SK-N-SH (cell line): ENCODE measurements around the gene LRRC49. TPM values are rescaled to one million over a fixed set of nuclear protein-coding genes. Genes with fewer than 3 reads are reported as not detected.

Experiments
- CTCF ChIA-PET: fragments of 300-600, 350-600 bp; formaldehyde crosslinking; extraction: SDS; loops from one replicate; lab custom pipeline; 2021; lab: Yijun Ruan, JAX
- POLR2A ChIA-PET: fragments of 350-600 bp; sonication (Branson Sonifier 250); formaldehyde crosslinking; extraction: SDS; loops from one replicate; lab custom pipeline; 2020; ENCODE audit warnings: antibody characterized with exemption, inconsistent platforms; lab: Yijun Ruan, JAX
- DNase-seq: peaks from one replicate; pipeline ENCODE4 v3.0.0; 2012
- H2AFZ ChIP-seq: fragments of 200-600 bp; sonication (generic); 2 replicates; pipeline ENCODE4 v1.8.1; 2016; ENCODE audit warnings: antibody characterized with exemption, mild to moderate bottlenecking, low read depth
- H3F3A ChIP-seq: fragments of 200-600 bp; sonication (generic); replicated peaks from 2 replicates; pipeline ENCODE3; 2016; ENCODE audit warnings: antibody characterized with exemption, mild to moderate bottlenecking; ENCODE audit not compliant: insufficient read depth
- H3K27ac ChIP-seq, 2 experiments: fragments of 200-500 bp in 1 of 2; fragments of 200-600 bp in 1 of 2; sonication (Bioruptor generic) in 1 of 2; sonication (generic), shearing (Covaris generic) in 1 of 2; 2 replicates each; pipeline versions ENCODE4 v1.5.1 to v1.6.1; 2014 to 2016; ENCODE audit warnings: low read depth in 2 of 2, inconsistent platforms in 1 of 2, low read length in 1 of 2, mild to moderate bottlenecking in 1 of 2, mixed read lengths in 1 of 2
- H3K27me3 ChIP-seq: fragments of 200-600 bp; sonication (generic), shearing (Covaris generic); 2 replicates; pipeline ENCODE4 v1.6.1; 2016; ENCODE audit warnings: mixed run types; ENCODE audit not compliant: insufficient read depth
- H3K36me3 ChIP-seq, 2 experiments: fragments of 200-500 bp in 1 of 2; fragments of 200-600 bp in 1 of 2; sonication (Bioruptor generic) in 1 of 2; sonication (generic) in 1 of 2; replicated peaks in 1 of 2; 2 replicates each; pipeline versions ENCODE3 to v1.5.1; 2014 to 2016; ENCODE audit warnings: low read length in 1 of 2, mild to moderate bottlenecking in 1 of 2; ENCODE audit not compliant: insufficient read depth in 2 of 2, control insufficient read depth in 1 of 2
- H3K4me1 ChIP-seq, 2 experiments: fragments of 200-500 bp in 1 of 2; fragments of 200-600 bp in 1 of 2; sonication (Bioruptor generic) in 1 of 2; sonication (generic), shearing (Covaris generic) in 1 of 2; 2 replicates each; pipeline versions ENCODE4 v1.5.1 to v1.6.1; 2014 to 2016; ENCODE audit warnings: low read depth in 1 of 2, low read length in 1 of 2, mixed run types in 1 of 2; ENCODE audit not compliant: insufficient read depth in 2 of 2, control insufficient read depth in 1 of 2
- H3K4me2 ChIP-seq: fragments of 200-600 bp; sonication (generic), shearing (Covaris generic); 2 replicates; pipeline ENCODE4 v1.6.1; 2017; ENCODE audit warnings: mixed run types
- H3K4me3 ChIP-seq, 2 experiments: fragments of 200-500 bp in 1 of 2; fragments of 200-600 bp in 1 of 2; sonication (Bioruptor generic) in 1 of 2; sonication (generic), shearing (Covaris generic) in 1 of 2; 2 replicates each; pipeline versions ENCODE4 v1.5.1 to v1.8.1; 2014 to 2016; ENCODE audit warnings: low read depth in 2 of 2, inconsistent platforms in 1 of 2, low read length in 1 of 2, mild to moderate bottlenecking in 1 of 2, mixed read lengths in 1 of 2, moderate library complexity in 1 of 2
- H3K79me2 ChIP-seq: fragments of 200-600 bp; sonication (generic); 2 replicates; pipeline ENCODE4 v1.8.1; 2017; ENCODE audit warnings: mild to moderate bottlenecking; ENCODE audit not compliant: insufficient read depth
- H3K9ac ChIP-seq: fragments of 200-600 bp; sonication (generic); 2 replicates; pipeline ENCODE4 v1.6.1; 2017; ENCODE audit warnings: mixed run types
- H3K9me2 ChIP-seq: fragments of 200-600 bp; sonication (generic); 2 replicates; pipeline ENCODE4 v1.6.1; 2017; ENCODE audit warnings: mixed run types
- H3K9me3 ChIP-seq: fragments of 200-600 bp; sonication (generic); 2 replicates; pipeline ENCODE4 v1.6.1; 2017; ENCODE audit warnings: mixed run types, mild to moderate bottlenecking, moderate library complexity
- H4K20me1 ChIP-seq: fragments of 200-600 bp; sonication (generic); 2 replicates; pipeline ENCODE4 v1.6.1; 2017; ENCODE audit warnings: mild to moderate bottlenecking, mixed run types; ENCODE audit not compliant: insufficient read depth
- ELF1 ChIP-seq: IDR thresholded peaks from 2 replicates; pipeline ENCODE4 v1.4.0; 2012
- FOSL2 ChIP-seq: IDR thresholded peaks from 2 replicates; pipeline ENCODE4 v1.4.0; 2012; ENCODE audit warnings: low read depth, mild to moderate bottlenecking, moderate library complexity, borderline replicate concordance
- GABPA ChIP-seq: IDR thresholded peaks from 2 replicates; pipeline ENCODE4 v1.4.0; 2012; ENCODE audit warnings: low read depth, mild to moderate bottlenecking
- JUND ChIP-seq: IDR thresholded peaks from 2 replicates; pipeline ENCODE4 v1.4.0; 2012
- MXI1 ChIP-seq: IDR thresholded peaks from 2 replicates; pipeline ENCODE4 v1.6.1; 2012; ENCODE audit warnings: mild to moderate bottlenecking, low read depth, low read length, improper control_type of control experiment
- NFIC ChIP-seq: IDR thresholded peaks from 2 replicates; pipeline ENCODE4 v1.4.0; 2012; ENCODE audit warnings: borderline replicate concordance
- POLR2AphosphoS5 ChIP-seq: IDR thresholded peaks from 2 replicates; pipeline ENCODE4 v1.6.1; 2012; ENCODE audit warnings: low read depth, low read length
- RFX5 ChIP-seq: IDR thresholded peaks from 2 replicates; pipeline ENCODE4 v1.6.1; 2012; ENCODE audit warnings: mild to moderate bottlenecking, improper control_type of control experiment, low read length
- SIN3A ChIP-seq: IDR thresholded peaks from 2 replicates; pipeline ENCODE4 v1.6.1; 2012; ENCODE audit warnings: low read depth, mild to moderate bottlenecking, low read length, moderate library complexity, borderline replicate concordance
- SMC3 ChIP-seq: IDR thresholded peaks from 2 replicates; pipeline ENCODE4 v1.6.1; 2012; ENCODE audit warnings: low read depth, low read length, improper control_type of control experiment
- TCF12 ChIP-seq: IDR thresholded peaks from 2 replicates; pipeline ENCODE4 v1.4.0; 2012
- USF2 ChIP-seq: fragments of 150-350 bp; IDR thresholded peaks from 2 replicates; pipeline ENCODE4 v1.6.1; 2017; ENCODE audit warnings: antibody characterized with exemption, low read length, low read depth, borderline replicate concordance
- WGBS: methylation state at CpG from one replicate; pipeline ENCODE4 v1.1.6; 2017; ENCODE audit warnings: low lambda C conversion rate; 5-methylcytosine and 5-hydroxymethylcytosine counted together
- polyA plus RNA-seq, 3 experiments: library from polyadenylated mRNA; depleted of rRNA; stranded (reverse); fragments of >200 nt; gene quantifications; 2 replicates each; pipeline ENCODE4 v1.2.3, GENCODE V29; 2012
- TF ChIP-seq, protein P1 (sequence below): IDR thresholded peaks from 2 replicates; pipeline ENCODE4; 2012
- TF ChIP-seq, protein P2 (sequence below): IDR thresholded peaks from 2 replicates; pipeline ENCODE4 v1.4.0; 2012; ENCODE audit warnings: low read depth, borderline replicate concordance
- TF ChIP-seq, protein P3 (sequence below): IDR thresholded peaks from 2 replicates; pipeline ENCODE4 v1.4.0; 2012; ENCODE audit warnings: low read depth

Gene LRRC49
- polyA plus RNA-seq, 1 of the 3 experiments (the other 2 are of a cell fraction) = 7.2 TPM

- TF ChIP-seq, protein P1, sequence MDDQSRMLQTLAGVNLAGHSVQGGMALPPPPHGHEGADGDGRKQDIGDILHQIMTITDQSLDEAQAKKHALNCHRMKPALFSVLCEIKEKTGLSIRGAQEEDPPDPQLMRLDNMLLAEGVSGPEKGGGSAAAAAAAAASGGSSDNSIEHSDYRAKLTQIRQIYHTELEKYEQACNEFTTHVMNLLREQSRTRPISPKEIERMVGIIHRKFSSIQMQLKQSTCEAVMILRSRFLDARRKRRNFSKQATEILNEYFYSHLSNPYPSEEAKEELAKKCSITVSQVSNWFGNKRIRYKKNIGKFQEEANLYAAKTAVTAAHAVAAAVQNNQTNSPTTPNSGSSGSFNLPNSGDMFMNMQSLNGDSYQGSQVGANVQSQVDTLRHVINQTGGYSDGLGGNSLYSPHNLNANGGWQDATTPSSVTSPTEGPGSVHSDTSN = no peak
- TF ChIP-seq, protein P2, sequence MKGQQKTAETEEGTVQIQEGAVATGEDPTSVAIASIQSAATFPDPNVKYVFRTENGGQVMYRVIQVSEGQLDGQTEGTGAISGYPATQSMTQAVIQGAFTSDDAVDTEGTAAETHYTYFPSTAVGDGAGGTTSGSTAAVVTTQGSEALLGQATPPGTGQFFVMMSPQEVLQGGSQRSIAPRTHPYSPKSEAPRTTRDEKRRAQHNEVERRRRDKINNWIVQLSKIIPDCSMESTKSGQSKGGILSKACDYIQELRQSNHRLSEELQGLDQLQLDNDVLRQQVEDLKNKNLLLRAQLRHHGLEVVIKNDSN = no peak
- TF ChIP-seq GABPA = no peak
- TF ChIP-seq MXI1 = no peak
- no peak for TF ChIP-seq POLR2AphosphoS5
- TF ChIP-seq USF2 = no peak
- no peak for TF ChIP-seq SMC3
- TF ChIP-seq, all 33 proteins: peak for 0
Observed at GRCh38 chr15:70964686-70965085, 72.1 kb downstream of the LRRC49 start (continued).

- POLR2A ChIA-PET = no interaction called here
- Histone ChIP-seq H3K4me2 (no peak overlapping the region), H2AFZ (no peak overlapping the region), H3K79me2 (no peaks in the 10 kb centered on the region), H4K20me1 (no peaks in the 10 kb centered on the region), H3K27me3 (no peaks in the 10 kb centered on the region), H3K9ac (no peak overlapping the region), H3F3A (no peaks in the 10 kb centered on the region), H3K36me3 (peaks cover 3 to 9% of the 10 kb centered on the region in 2 experiments)
- DNase-seq = no peak
- CTCF ChIA-PET = interaction anchor here (0.6 kb wide), 1 partner anchor 28 kb away, joined by 3 read pairs; no protein-coding TSS in a partner anchor
- TF ChIP-seq FOSL2 (no peak), NFIC (no peak), JUND (no peak), ELF1 (no peak), TCF12 (no peak), RFX5 (no peak), SIN3A (no peak)
- TF ChIP-seq, protein P1 = no peak
- TF ChIP-seq, protein P3, sequence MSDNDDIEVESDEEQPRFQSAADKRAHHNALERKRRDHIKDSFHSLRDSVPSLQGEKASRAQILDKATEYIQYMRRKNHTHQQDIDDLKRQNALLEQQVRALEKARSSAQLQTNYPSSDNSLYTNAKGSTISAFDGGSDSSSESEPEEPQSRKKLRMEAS = no peak
- TF ChIP-seq, all 33 proteins: peak for 0
- H3K4me3 ChIP-seq = no peak overlapping the region
- no peaks in the 10 kb centered on the region for H3K9me2 ChIP-seq
- H3K4me1 ChIP-seq = no peaks in the 10 kb centered on the region
- no peaks in the 10 kb centered on the region for H3K9me3 ChIP-seq
- no peak overlapping the region for H3K27ac ChIP-seq
- WGBS = 95% methylated on average over 1 of the region's 1 CpG
Observed at GRCh38 chr15:70967646-70968045, 75.0 kb downstream of the LRRC49 start.
